OCI-LY3 (cell line): ENCODE results near the gene TMEM178B.

Experiments
- CTCF ChIP-seq: fragments of 200-600, 300-600 bp; sonication (generic); IDR thresholded peaks from 2 replicates; pipeline ENCODE4 v1.5.1; 2014; ENCODE audit warnings: antibody characterized with exemption, low read length, low read depth
- EZH2phosphoT487 ChIP-seq: fragments of 200-600 bp; shearing (Covaris generic); IDR thresholded peaks from 2 replicates; pipeline ENCODE4 v1.6.1; 2018; ENCODE audit warnings: antibody characterized with exemption, mixed run types, low read depth

- no peak for TF ChIP-seq CTCF
- no peak for TF ChIP-seq EZH2phosphoT487
These were observed 39.3 kb downstream of the TMEM178B start for GRCh38 chr7:141113131-141113530.
